ENCODE results near the gene PTPRK. TPM values are rescaled to one million over a fixed set of nuclear protein-coding genes. Genes with fewer than 3 reads are reported as not detected.

The PTPRK gene
- total RNA-seq, 1 experiment from 2014 or later, result 89.3 TPM

GRCh38 chr6:128131566-128131965, 388.8 kb downstream of the PTPRK start:
- H3F3A ChIP-seq (ENCODE audit: insufficient read depth, low read depth), result no peaks in the 10 kb centered on the region
- H2AFZ ChIP-seq, result no peak overlapping the region
- 0 out of 2 replicates have a peak, but pooled peaks cover 6% of the 10 kb centered on the region for H3K79me2 ChIP-seq (ENCODE audit: low read depth)
- H3K4me3 ChIP-seq, result no peak overlapping the region
- DNase-seq, result no peak
- no peaks in the 10 kb centered on the region for H3K9me2 ChIP-seq (ENCODE audit: insufficient read depth)
- CTCF ChIA-PET, result no interaction called here
- no TSS peak for BruUV-seq (replicated peaks)
- no peaks in the 10 kb centered on the region for H4K20me1 ChIP-seq (ENCODE audit: insufficient read depth)
- H3K9me3 ChIP-seq (ENCODE audit: insufficient read depth, low read depth), result no peaks in the 10 kb centered on the region
- H3K27me3 ChIP-seq (ENCODE audit: insufficient read depth, low read depth), result no peaks in the 10 kb centered on the region
- no peaks in the 10 kb centered on the region for H3K36me3 ChIP-seq (ENCODE audit: low read depth)
- intact Hi-C loops (cut with micrococcal nuclease; ENCODE audit: unreplicated experiment), result no loop called here
- no peak overlapping the region for H3K27ac ChIP-seq
- POLR2A ChIA-PET (ENCODE audit: unreplicated experiment), result no interaction called here
- H3K4me1 ChIP-seq (replicated peaks; ENCODE audit: insufficient read depth), result peaks cover 12% of the 10 kb centered on the region
- no peak overlapping the region for H3K4me2 ChIP-seq
- no peak for TF ChIP-seq CTCF (conservative IDR thresholded peaks at IDR 0.05)
- TF ChIP-seq EZH2 (IDR thresholded peaks at IDR 0.05; ENCODE audit: low read depth), result no peak

GRCh38 chr6:128131036-128131435, 389.4 kb downstream of the PTPRK start:
- BruUV-seq (replicated peaks), result no TSS peak
- Histone ChIP-seq H3K4me2 (no peak overlapping the region), H3K27ac (no peak overlapping the region), H4K20me1 (ENCODE audit: insufficient read depth) (no peaks in the 10 kb centered on the region), H3F3A (ENCODE audit: insufficient read depth, low read depth) (no peaks in the 10 kb centered on the region), H3K4me1 (replicated peaks; ENCODE audit: insufficient read depth) (peaks cover 12% of the 10 kb centered on the region), H3K27me3 (ENCODE audit: insufficient read depth, low read depth) (no peaks in the 10 kb centered on the region), H3K9me3 (ENCODE audit: insufficient read depth, low read depth) (no peaks in the 10 kb centered on the region), H3K9me2 (ENCODE audit: insufficient read depth) (no peaks in the 10 kb centered on the region), H3K36me3 (ENCODE audit: low read depth) (no peaks in the 10 kb centered on the region), H2AFZ (no peak overlapping the region), H3K4me3 (no peak overlapping the region), H3K79me2 (ENCODE audit: low read depth) (0 out of 2 replicates have a peak, but pooled peaks cover 6% of the 10 kb centered on the region)
- DNase-seq, result no peak
- TF ChIP-seq CTCF (conservative IDR thresholded peaks at IDR 0.05), result no peak
- no peak for TF ChIP-seq EZH2 (IDR thresholded peaks at IDR 0.05; ENCODE audit: low read depth)
- CTCF ChIA-PET, result no interaction called here
- intact Hi-C loops (cut with micrococcal nuclease; ENCODE audit: unreplicated experiment), result no loop called here
- POLR2A ChIA-PET (ENCODE audit: unreplicated experiment), result no interaction called here

GRCh38 chr6:128129679-128130078, 390.7 kb downstream of the PTPRK start:
- Histone ChIP-seq H2AFZ (no peak overlapping the region), H3K27ac (no peak overlapping the region), H3K4me1 (replicated peaks; ENCODE audit: insufficient read depth) (peaks cover 10% of the 10 kb centered on the region), H3K27me3 (ENCODE audit: insufficient read depth, low read depth) (no peaks in the 10 kb centered on the region), H3K79me2 (ENCODE audit: low read depth) (0 out of 2 replicates have a peak, but pooled peaks cover 6% of the 10 kb centered on the region), H3K4me2 (no peak overlapping the region), H3K4me3 (no peak overlapping the region), H3K36me3 (ENCODE audit: low read depth) (no peaks in the 10 kb centered on the region), H4K20me1 (ENCODE audit: insufficient read depth) (no peaks in the 10 kb centered on the region), H3F3A (ENCODE audit: insufficient read depth, low read depth) (no peaks in the 10 kb centered on the region), H3K9me3 (ENCODE audit: insufficient read depth, low read depth) (no peaks in the 10 kb centered on the region), H3K9me2 (ENCODE audit: insufficient read depth) (no peaks in the 10 kb centered on the region)
- intact Hi-C loops (cut with micrococcal nuclease; ENCODE audit: unreplicated experiment), result no loop called here
- no peak for TF ChIP-seq EZH2 (IDR thresholded peaks at IDR 0.05; ENCODE audit: low read depth)
- no peak for TF ChIP-seq CTCF (conservative IDR thresholded peaks at IDR 0.05)
- BruUV-seq (replicated peaks), result no TSS peak
- no peak for DNase-seq
- ChIA-PET CTCF (interaction anchor here (0.6 kb wide), 1 partner anchor 207 kb away, joined by 3 read pairs; no protein-coding TSS in a partner anchor), POLR2A (ENCODE audit: unreplicated experiment) (no interaction called here)
